Natural killer cell (primary cell): ENCODE data around the gene HHAT. TPM values are rescaled to one million over a fixed set of nuclear protein-coding genes. Genes with fewer than 3 reads are reported as not detected.

Source experiments
- ATAC-seq, 3 donors: fragments of 150-1000 bp in 2 of 3; fragments of 200-7000 bp in 1 of 3; cut with Tn5 transposase; 1 replicate in 1 of 3; 2 replicates in 2 of 3; pipeline ENCODE4 v1.10.0; 2021; ENCODE audit warnings: mild to moderate bottlenecking in 2 of 3, moderate library complexity in 2 of 3
- DNase-seq, 2 donors: peaks; one replicate each; pipeline versions ENCODE4 v3.0.0 to v3.0.0-alpha.2; 2013 to 2021; ENCODE audit warnings: mixed read lengths in 1 of 2
- H3K27ac ChIP-seq: one replicate; pipeline ENCODE4 v1.5.1; 2013; ENCODE audit warnings: mild to moderate bottlenecking, low read length
- H3K27me3 ChIP-seq: one replicate; pipeline ENCODE4 v1.6.1; 2013; ENCODE audit warnings: low read length; ENCODE audit not compliant: control insufficient read depth, insufficient read depth
- H3K36me3 ChIP-seq: one replicate; pipeline ENCODE4 v1.6.1; 2013; ENCODE audit warnings: low read length; ENCODE audit not compliant: control insufficient read depth, insufficient read depth
- H3K4me1 ChIP-seq: one replicate; pipeline ENCODE4 v1.6.1; 2013; ENCODE audit warnings: low read length; ENCODE audit not compliant: control insufficient read depth, insufficient read depth
- H3K4me3 ChIP-seq: one replicate; pipeline ENCODE4 v1.5.1; 2013; ENCODE audit warnings: low read length
- H3K9me3 ChIP-seq: one replicate; pipeline ENCODE4 v1.6.1; 2013; ENCODE audit warnings: low read length; ENCODE audit not compliant: control insufficient read depth, insufficient read depth
- H3K27ac Mint-ChIP-seq, 2 donors: one replicate each; pipeline ENCODE4 v1.8.0; 2022; ENCODE audit warnings: mild to moderate bottlenecking in 2 of 2, mixed read lengths in 2 of 2, moderate library complexity in 1 of 2
- H3K27me3 Mint-ChIP-seq, 2 donors: one replicate each; pipeline ENCODE4 v1.8.0; 2022; ENCODE audit warnings: low read depth in 2 of 2, mixed read lengths in 2 of 2
- H3K36me3 Mint-ChIP-seq: one replicate; pipeline ENCODE4 v1.8.0; 2022; ENCODE audit warnings: mixed read lengths
- H3K4me1 Mint-ChIP-seq, 2 donors: one replicate each; pipeline ENCODE4 v1.8.0; 2022; ENCODE audit warnings: mixed read lengths in 2 of 2
- H3K4me3 Mint-ChIP-seq: one replicate; pipeline ENCODE4 v1.8.0; 2022; ENCODE audit warnings: mild to moderate bottlenecking, moderate library complexity, mixed read lengths
- H3K9me3 Mint-ChIP-seq, 2 donors: one replicate each; pipeline ENCODE4 v1.8.0; 2022; ENCODE audit warnings: mixed read lengths in 2 of 2
- WGBS: methylation state at CpG from one replicate; pipeline ENCODE4 v1.1.7; 2013; ENCODE audit warnings: missing lambda C conversion rate; ENCODE audit not compliant: insufficient coverage; 5-methylcytosine and 5-hydroxymethylcytosine counted together
- intact Hi-C: fragments of 100-400 bp; cut with micrococcal nuclease; formaldehyde crosslinking; loops from one replicate; pipeline ENCODE4 v1.14.2; 2022
- total RNA-seq, 4 donors: library from RNA; stranded (reverse); fragments of 120-200 nt in 1 of 4; gene quantifications; one replicate each; pipeline versions ENCODE4 v1.2.3 to v1.2.4, GENCODE V29; 2013 to 2022
- TF ChIP-seq, protein P1 (sequence below): fragments of 200-600 bp; IDR thresholded peaks from one replicate; pipeline ENCODE4 v1.8.0; 2022; ENCODE audit warnings: antibody characterized with exemption

Gene HHAT
- total RNA-seq, 3 donors from 2014 or later (not counting 1 experiment from before 2014, with no cell fraction given) = 0.79 to 1.1 (median 0.82) TPM

DNA sequence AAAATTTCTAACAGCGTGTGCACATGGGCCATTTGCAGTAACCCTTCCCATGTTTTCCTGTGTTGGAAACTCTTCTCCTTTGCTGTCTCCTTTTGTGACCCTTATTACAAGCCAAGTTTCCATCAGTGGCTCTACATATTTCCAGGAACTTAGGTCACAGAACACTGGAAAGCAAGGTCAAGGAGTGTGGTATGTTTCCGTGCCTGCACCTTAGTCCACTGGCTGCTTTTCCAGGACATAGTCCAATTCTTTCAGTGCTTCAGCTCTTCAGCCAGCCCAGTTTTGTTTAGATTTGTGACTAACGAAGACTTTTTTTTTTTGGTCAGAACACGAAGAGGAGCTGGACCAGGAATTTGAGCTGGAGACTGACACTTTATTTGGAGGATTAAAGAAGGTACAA is 33.8 kb downstream of the HHAT start:
- no peaks in the 10 kb centered on the region for H3K27me3 ChIP-seq
- H3K4me3 ChIP-seq = no peak overlapping the region
- H3K27ac ChIP-seq = no peak overlapping the region
- Mint-ChIP-seq H3K27me3 (peaks cover 0 to 3% of the 10 kb centered on the region in 2 donors), H3K4me3 (no peak overlapping the region), H3K9me3 (no peaks in the 10 kb centered on the region), H3K4me1 (no peaks in the 10 kb centered on the region), H3K36me3 (no peaks in the 10 kb centered on the region), H3K27ac (no peak overlapping the region)
- no peaks in the 10 kb centered on the region for H3K9me3 ChIP-seq
- no peaks in the 10 kb centered on the region for H3K36me3 ChIP-seq
- ATAC-seq = no peak
- DNase-seq = no peak
- intact Hi-C loops = no loop called here
- TF ChIP-seq, protein P1, sequence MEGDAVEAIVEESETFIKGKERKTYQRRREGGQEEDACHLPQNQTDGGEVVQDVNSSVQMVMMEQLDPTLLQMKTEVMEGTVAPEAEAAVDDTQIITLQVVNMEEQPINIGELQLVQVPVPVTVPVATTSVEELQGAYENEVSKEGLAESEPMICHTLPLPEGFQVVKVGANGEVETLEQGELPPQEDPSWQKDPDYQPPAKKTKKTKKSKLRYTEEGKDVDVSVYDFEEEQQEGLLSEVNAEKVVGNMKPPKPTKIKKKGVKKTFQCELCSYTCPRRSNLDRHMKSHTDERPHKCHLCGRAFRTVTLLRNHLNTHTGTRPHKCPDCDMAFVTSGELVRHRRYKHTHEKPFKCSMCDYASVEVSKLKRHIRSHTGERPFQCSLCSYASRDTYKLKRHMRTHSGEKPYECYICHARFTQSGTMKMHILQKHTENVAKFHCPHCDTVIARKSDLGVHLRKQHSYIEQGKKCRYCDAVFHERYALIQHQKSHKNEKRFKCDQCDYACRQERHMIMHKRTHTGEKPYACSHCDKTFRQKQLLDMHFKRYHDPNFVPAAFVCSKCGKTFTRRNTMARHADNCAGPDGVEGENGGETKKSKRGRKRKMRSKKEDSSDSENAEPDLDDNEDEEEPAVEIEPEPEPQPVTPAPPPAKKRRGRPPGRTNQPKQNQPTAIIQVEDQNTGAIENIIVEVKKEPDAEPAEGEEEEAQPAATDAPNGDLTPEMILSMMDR = no peak
- no peaks in the 10 kb centered on the region for H3K4me1 ChIP-seq
- 92% methylated on average over 4 of the region's 4 CpGs for WGBS

GRCh38 chr1:210363119-210363518 is 34.4 kb downstream of the HHAT start:
- Mint-ChIP-seq H3K4me3 (no peak overlapping the region), H3K9me3 (no peaks in the 10 kb centered on the region), H3K4me1 (no peaks in the 10 kb centered on the region), H3K36me3 (no peaks in the 10 kb centered on the region), H3K27me3 (peaks cover 0 to 3% of the 10 kb centered on the region in 2 donors), H3K27ac (no peak overlapping the region)
- WGBS = 83% methylated on average over 6 of the region's 6 CpGs
- DNase-seq = no peak
- Histone ChIP-seq H3K9me3 (no peaks in the 10 kb centered on the region), H3K27me3 (no peaks in the 10 kb centered on the region), H3K27ac (no peak overlapping the region), H3K4me3 (no peak overlapping the region), H3K4me1 (no peaks in the 10 kb centered on the region), H3K36me3 (no peaks in the 10 kb centered on the region)
- ATAC-seq = no peak
- TF ChIP-seq, protein P1 = no peak
- intact Hi-C loops = no loop called here

DNA sequence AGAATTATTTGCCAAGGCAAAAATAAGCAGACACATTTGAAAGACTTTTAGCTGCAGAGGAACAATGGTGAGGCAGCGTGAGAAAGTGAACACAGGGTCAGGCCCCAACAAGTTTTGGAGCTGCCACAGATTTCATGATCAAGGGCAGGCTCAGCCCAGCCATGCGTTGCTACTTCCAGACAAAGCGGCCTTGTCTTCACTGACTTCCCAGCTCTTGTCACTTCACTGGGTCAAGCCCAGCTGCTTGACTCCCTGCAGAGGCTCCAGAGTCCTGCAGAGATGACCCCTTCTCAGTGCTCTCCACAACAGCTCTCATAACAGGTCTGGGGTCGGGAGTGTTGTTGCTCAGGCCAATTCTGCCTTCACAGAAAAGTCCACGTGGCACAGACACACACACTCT is 35.8 kb downstream of the HHAT start:
- TF ChIP-seq, protein P1 = no peak
- ATAC-seq = no peak
- no peak overlapping the region for H3K27ac Mint-ChIP-seq
- H3K4me3 Mint-ChIP-seq = no peak overlapping the region
- WGBS = 90% methylated on average over 5 of the region's 5 CpGs
- Histone ChIP-seq H3K27ac (no peak overlapping the region), H3K27me3 (no peaks in the 10 kb centered on the region), H3K36me3 (no peaks in the 10 kb centered on the region), H3K9me3 (no peaks in the 10 kb centered on the region), H3K4me3 (no peak overlapping the region), H3K4me1 (no peaks in the 10 kb centered on the region)
- H3K27me3 Mint-ChIP-seq = peaks cover 0 to 3% of the 10 kb centered on the region in 2 donors
- H3K4me1 Mint-ChIP-seq = no peaks in the 10 kb centered on the region
- H3K9me3 Mint-ChIP-seq = no peaks in the 10 kb centered on the region
- intact Hi-C loops = no loop called here
- H3K36me3 Mint-ChIP-seq = no peaks in the 10 kb centered on the region
- DNase-seq = no peak

DNA sequence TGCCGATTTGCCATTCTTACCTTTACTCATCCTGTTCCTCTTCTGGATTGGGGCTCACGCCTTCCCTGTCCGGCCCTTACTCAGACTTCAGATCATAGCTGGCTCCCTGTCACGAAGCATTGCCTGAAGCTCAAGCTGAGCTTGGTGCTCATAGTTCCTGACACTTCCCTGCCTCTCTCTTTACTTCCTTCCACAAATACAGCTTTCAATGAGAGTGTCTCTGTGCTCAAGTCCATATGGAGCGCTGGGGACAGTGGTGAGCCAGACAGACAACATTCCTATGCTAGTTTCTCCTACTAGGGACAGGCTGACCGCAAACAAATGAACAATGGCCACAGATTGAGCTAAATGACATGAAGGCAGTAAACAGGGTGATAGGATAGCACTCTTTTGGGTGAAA is 38.1 kb downstream of the HHAT start:
- Mint-ChIP-seq H3K4me3 (no peak overlapping the region), H3K9me3 (no peaks in the 10 kb centered on the region)

More for the DNA sequence above, 38.1 kb downstream of the HHAT start:
- Mint-ChIP-seq H3K27ac (no peak overlapping the region), H3K36me3 (no peaks in the 10 kb centered on the region), H3K4me1 (no peaks in the 10 kb centered on the region), H3K27me3 (peaks cover 0 to under 1% of the 10 kb centered on the region in 2 donors)
- Histone ChIP-seq H3K9me3 (no peaks in the 10 kb centered on the region), H3K36me3 (no peaks in the 10 kb centered on the region), H3K27ac (no peak overlapping the region), H3K4me1 (no peaks in the 10 kb centered on the region), H3K27me3 (no peaks in the 10 kb centered on the region), H3K4me3 (no peak overlapping the region)
- intact Hi-C loops = no loop called here
- TF ChIP-seq, protein P1 = no peak
- DNase-seq = no peak
- ATAC-seq = no peak
- 95% methylated on average over 6 of the region's 6 CpGs for WGBS
